HG03097 (cell line): ENCODE data around the gene TOMT.
"Not testable (repeated sequence)": the region's sequence is repeated elsewhere in the genome, so short reads cannot be mapped to it uniquely, and the experiment has no call there.

Source experiments
- ATAC-seq: cut with Tn5 transposase; IDR thresholded peaks from one replicate; pipeline ENCODE4 v1.9.1; 2021; ENCODE audit not compliant: unreplicated experiment, low FRiP score

Gene TOMT

DNA sequence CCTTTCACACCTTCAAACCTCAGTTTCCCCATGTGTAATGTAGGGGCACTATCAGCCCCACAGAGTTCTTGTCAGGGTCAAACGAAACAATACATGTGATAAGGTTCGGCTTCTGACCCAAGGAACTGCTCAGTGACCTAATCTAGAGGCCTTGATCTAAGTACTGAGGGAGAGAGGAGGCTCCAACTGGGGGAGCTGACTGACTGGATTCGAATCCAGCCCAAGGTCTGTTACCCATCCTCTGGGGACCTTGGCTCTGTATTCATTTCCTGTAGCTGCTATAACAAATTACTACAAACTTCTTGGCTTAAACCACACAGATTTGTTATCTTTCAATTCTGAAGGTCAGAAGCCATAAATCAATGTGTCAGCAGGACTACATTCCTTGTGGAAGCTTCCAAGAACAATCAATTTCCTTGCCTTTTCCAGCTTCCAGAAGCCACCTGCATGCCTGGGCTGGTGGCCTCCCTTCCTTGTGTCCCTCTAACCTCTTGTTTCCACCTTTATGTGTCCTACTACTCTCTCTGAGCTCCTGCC is 17.5 kb downstream of the TOMT start:
- ATAC-seq, result no peak

DNA sequence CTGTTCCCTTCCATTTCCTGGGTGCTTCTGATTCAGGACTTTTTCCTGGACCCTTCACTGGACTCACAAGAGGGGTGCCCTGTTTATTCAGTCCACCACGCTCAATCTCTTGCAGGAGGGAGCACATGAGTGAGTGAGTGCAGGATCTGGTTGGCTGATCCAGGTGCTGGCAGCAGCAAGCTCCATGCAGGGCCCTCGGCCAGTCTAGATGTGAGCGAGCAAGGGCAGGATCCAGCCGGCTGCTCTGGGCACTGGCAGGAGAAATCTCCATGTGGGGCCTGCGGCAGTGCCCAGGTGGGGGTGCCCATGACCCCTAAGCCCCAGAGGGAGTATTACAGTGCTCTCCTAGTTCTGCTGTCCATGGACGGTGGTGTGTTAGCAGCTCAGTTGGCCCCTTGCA is 18.3 kb downstream of the TOMT start:
- ATAC-seq, result no peak

DNA sequence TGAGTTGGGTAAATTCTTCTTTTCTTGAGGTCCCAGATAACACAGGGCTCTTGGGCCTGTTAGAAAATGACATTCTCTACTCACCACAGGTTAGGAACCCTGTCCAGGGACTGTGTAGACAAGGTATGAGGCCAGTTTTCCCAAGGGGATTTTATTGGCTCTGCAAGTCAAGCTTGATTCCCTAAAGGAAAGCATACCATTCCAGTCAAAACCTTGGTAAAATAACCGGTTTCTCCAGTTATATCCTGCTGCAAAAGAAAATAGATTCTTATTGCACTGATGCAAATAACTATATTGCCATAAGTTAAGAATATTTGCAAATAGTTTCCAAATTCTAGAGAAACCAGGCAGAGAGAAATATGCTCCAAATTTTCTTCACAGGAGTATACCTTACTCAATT is 20.2 kb downstream of the TOMT start:
- ATAC-seq, result no peak

DNA sequence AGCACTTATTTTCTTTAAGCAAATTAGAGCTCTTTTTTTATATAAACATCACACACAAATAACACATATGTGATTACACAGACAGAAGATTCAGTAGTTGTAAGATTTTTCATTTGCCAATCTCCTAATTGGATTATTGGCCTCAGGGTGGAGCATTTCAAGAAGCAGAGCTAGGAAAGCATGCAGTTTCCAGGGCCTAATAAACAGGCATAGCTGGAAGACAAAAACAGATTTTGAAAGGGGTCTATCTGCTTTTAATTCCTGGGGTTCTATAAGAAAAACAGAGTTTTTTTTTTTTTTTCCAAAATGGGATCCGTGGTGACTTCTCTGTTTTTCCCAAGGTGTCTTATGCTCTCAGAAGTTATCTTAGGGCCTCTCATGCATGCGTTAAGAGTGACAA is 22.2 kb downstream of the TOMT start:
- no peak for ATAC-seq

DNA sequence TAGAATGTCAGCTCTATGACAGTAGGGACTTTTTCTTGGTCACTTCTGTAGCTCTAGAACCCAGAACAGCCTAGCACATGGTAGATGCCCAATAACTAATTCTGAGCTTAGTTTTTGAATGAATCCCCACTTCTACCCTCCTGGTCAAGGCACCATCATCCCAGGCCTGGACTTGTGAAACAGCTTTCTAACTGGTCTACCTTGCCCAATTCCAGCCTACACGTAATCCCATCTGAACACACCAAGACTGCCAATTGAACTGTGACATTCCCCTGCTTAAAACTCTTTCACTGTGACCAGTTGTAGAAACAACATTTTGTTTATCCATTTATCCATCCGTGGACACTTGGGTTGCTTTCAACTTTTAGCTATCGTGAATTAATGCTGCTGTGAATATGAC is 23.7 kb downstream of the TOMT start:
- ATAC-seq, result no peak

DNA sequence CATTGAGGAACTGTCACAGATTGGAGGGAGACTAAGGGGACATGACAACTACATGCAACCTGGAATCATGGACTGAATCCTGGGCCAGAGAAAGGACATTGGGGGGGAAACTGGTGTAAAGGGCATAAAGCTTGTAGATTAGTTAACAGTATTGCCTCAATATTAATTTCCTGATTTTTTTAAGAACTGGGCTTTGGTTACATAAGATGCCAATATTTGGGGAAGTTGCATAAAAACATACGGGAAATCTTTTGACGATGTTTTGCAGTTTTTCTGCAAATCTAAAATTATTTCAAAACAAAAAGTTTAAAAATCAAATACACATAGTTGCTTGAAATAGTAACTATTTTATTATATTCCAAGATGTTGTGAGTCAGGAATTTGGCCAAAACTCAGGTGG is 26.9 kb downstream of the TOMT start:
- no peak for ATAC-seq

DNA sequence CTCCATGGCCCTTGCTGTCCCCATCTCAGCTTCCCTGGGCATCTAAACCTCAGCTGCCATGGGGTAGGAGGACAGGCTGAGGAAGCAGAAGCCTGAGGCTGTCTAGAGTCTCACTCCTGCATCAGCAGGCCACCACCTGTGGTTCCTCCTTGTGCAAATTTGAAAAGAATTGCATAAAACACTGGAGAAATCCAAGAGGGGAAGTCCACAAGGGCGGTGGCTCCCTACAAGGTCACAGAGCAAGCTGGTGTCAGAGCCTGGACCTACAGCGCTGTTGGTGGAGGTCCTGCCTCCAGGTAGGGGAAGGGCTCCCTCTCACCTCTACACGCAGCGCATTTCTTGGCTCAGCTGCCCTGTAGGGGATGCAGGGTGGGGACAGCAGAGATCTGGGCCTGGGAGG is 29.7 kb downstream of the TOMT start, which contains the start of gene FOLR3:
Gene FOLR3, plus strand, starts transcription at position 253 of the 400 bp plus-strand sequence. CDS start 228 bp downstream, outside the sequence.
- ATAC-seq, result not testable (repeated sequence)

DNA sequence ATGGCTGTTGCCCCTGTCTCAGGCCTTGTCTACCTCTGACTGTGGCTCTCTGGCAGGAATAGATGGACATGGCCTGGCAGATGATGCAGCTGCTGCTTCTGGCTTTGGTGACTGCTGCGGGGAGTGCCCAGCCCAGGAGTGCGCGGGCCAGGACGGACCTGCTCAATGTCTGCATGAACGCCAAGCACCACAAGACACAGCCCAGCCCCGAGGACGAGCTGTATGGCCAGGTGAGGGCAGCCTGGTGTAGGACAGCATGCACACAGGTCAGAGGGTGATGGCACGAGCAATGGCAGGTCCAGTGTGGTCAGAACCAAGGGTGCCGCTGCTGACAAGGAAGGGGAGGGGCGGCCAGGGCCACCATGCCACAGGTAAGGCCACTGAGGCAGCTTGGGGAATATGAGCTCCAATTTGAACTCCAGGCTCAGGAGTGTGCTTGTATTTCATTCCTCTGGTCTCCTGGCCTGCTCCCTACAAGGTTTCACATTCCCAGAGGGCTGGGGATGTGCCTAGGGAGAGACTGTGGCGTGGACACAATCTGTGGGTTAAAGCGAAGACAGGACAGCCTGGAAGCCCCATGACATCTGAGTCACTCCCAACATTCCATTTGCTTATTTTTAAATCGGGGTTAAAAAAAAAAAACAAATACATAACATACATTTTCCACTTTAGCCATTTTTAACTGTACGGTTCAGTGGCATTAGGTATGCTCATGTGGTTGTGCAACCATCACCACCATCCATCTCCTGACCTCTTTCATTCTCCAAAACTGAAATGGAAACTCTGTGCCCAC is 30.4 kb downstream of the TOMT start:
- ATAC-seq, result no peak

DNA sequence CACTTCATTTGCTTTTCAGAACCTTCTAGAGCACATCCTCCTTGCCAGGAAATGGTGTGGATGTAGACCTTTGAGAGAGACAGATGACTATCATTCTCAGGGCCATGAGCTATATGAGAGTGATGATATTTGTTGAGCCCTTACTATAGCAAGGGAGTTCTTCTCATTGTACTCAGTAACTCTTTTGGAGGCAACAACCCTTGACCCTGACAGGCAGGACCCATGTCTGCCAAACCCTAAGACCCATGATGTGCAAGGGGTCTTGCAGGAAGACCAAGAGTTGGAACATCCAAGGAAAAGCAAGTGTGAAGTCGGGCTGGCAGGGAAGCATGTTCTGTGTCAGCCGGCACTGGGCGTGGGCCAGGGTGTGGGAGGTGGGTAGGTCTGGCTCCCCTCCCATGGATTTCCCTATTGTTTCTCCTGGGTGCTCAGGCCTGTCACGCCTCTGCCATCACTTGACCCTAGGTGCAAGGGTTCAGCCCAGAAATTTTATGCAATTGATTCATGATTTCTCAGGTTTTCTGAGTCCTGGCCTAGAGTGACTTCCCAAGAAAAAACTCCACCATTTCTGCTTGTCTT is 31.0 kb downstream of the TOMT start:
- no peak for ATAC-seq

DNA sequence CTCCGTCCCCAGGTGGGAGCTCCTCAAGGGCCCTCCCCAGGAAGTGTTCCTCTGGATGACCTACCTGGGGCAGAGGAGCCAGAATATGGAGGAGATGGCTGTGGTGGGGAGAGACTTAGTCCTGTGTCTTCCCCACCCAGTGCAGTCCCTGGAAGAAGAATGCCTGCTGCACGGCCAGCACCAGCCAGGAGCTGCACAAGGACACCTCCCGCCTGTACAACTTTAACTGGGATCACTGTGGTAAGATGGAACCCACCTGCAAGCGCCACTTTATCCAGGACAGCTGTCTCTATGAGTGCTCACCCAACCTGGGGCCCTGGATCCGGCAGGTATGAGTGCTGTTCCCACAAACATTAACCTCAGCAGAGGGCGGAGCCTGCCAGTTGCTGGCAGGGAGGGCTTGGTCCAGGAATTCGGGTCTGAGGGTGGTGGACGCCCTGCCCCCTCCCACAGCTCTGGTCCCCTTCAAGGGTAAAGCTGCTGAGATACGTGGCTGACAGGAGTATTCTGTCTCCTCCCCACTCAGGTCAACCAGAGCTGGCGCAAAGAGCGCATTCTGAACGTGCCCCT is 33.2 kb downstream of the TOMT start:
- no peak for ATAC-seq

DNA sequence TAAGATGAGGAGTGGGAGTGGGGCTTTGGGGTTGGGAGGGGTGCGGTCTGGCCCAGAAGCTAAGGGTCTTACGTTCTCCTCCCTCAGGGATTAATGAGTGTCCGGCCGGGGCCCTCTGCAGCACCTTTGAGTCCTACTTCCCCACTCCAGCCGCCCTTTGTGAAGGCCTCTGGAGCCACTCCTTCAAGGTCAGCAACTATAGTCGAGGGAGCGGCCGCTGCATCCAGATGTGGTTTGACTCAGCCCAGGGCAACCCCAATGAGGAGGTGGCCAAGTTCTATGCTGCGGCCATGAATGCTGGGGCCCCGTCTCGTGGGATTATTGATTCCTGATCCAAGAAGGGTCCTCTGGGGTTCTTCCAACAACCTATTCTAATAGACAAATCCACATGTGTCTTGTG is 33.8 kb downstream of the TOMT start:
- ATAC-seq, result no peak

DNA sequence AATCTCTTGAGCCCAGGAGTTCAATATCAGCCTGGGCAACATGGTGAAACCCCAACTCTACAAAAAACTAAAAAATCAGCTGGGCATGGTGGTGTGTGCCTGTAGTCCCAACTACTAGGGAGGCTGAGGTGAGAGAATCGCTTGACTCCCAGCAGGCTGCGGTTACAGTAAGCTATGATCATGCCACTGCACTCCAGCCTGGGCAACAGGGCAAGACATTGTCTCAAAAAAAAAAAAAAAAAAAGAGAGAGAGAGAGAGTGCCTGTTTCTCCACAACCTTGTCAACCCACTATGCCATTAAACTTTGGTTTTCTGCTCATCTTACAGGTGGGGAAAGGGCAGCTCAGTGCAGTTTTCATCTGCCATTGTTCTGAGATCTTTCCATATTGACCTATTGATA is 34.9 kb downstream of the TOMT start:
- ATAC-seq, result no peak

DNA sequence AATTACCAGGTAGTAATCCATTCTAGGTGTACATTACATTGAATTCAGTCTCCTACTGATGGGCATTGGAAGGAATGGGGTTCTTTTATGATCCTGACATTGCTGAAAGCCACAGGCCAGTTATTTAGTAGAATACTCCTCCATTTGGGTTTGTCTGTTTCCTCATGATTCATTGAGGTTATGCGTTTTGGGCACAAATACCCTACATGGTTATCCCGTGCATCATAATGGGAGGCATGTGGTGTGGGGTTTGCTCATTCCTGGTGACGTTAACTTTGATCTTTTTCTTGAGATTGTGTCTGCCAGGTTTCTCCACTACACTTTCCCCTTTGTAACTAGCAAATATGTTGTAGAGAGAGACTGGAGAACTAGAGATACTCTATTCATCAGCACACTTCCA is 35.3 kb downstream of the TOMT start:
- no peak for ATAC-seq

DNA sequence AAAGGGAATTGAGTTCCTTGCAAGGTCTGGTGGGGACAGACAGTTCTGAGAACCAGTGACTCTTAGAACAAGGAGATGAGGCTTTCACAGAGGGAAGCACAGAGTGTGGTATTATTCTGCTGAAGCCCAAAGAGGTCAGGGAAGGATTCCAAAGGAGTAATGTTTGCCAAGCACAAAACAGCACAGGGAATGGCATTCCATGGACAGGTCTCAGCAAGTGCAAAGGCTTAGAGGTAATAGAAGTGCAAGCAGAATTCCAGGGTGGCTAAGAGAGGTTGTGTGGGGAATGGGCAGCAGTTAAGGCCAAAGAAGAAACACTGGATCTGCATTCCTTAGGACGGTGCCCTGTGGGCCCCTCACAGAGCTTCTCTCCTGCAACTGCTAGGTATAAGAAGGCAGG is 36.4 kb downstream of the TOMT start:
- ATAC-seq, result not testable (repeated sequence)

DNA sequence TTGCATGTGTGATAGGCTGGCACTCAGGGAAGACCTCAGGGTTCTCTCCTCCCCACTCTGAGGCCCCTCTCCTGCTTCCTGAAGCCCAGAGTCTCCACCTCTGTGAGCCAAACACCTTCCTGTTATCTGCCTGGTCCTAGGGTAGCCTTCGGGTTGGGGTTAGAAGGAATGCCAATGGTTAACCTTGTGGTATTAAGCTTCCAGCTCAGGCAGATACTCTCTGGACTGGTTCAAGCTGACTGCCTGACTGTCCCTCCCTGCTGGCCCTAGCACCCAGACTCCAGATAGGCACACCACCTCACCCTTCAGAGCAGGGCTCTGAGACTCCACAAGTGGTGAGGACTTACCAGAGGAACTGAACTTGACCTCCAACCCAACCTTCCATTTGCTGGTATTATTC is 36.8 kb downstream of the TOMT start:
- ATAC-seq, result not testable (repeated sequence)

DNA sequence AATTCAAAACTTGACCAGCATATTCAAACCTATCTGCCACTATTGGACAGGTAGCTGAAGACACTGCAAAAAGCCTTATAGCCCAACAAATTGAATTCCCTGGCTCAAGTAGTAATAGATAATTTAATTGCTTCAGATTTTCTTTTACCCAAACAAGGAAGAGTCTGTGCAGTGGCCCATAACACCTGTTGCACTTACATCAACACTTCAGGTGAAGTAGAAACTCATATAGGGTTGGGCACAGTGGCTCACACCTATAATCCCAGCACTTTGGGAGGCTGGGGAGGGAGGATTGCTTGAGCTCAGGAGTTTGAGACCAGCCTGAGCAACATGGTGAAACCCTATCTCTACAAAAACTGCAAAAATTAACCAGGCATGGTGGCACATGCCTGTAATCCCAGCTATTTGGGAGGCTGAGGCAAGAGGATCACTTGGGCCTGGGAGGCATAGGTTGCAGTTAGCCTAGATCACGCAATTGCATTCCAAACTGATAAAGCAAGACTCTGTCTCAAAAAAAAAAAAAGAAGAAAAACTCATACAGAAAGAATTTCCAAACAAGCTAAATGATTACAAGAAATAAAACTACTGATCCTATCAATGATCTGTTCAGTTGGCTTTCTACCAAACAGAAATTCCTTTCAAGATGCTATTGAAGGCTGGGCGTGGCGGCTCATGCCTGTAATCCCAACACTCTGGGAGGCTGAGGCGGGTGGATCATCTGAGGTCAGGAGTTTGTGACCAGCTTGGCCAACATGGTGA is 39.3 kb downstream of the TOMT start:
- ATAC-seq, result no peak

DNA sequence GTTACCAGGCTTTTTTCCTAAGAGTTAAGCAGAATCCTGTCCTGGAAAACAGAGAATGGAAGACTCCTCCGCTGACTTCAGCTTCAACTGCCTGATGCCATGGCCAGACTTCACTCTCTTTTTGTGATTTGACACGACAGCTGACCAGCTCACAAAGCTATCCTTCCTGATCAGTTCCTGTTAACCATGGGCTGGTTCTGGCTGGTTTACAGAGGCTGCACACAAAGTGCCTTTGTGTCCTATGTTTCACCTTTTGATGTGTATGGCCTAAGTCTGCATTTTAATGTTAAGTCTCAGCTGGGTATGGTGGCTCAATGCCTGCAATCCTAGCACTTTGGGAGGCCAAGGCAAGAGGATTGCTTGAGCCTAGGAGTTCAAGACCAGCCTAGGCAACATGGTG is 40.9 kb downstream of the TOMT start:
- ATAC-seq, result no peak

DNA sequence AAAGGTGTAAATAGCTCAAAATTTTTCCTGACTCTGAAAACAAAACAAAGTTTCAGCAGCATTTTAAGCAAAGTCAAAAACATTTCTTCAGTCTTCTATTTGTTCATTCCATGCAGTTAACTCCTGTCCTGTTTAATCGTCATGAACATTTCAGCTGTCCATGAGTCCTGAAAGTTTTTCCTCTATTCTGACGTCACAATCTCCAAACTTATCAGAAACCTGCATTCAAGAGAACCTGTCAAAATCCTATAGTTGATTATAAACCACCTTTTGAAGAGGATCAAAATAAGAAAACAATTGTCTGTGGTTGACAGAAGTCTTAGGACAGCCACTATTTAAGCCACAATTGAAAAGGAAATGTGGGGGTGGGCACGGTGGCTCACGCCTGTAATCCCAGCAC is 45.2 kb downstream of the TOMT start:
- no peak for ATAC-seq

DNA sequence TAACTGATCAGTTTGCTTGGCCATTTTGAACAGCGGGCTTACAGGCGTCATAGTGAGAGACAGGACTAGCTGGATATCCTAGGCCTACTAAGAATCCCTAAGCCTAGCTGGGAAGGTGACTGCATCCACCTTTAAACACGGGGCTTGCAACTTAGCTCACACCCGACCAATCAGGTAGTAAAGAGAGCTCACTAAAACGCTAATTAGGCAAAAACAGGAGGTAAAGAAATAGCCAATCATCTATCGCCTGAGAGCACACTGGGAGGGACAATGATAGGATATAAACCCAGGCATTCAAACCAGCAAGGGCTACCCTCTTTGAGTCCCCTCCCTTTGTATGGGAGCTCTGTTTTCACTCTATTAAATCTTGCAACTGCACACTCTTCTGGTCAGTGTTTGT is 48.1 kb downstream of the TOMT start:
- ATAC-seq, result not testable (repeated sequence)

DNA sequence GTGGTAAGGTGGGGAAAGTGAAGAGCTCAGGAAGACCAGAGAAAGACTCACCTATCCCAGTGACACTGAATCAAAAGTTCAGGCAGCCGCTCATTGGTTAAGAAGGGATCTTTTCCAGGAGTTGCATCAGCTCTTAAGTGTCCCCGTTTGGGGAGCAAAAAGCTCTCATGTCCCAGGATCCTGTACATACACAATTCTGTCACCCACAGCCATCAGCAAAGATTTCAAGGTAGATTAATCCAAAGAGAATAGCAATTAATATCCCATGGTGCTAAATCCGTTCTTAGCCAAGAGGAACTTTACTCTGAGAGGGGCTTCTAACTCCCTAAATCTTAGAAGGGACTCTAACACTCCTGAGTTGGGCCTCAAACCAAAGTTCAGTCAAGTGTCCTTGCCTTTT is 49.1 kb downstream of the TOMT start:
- ATAC-seq, result no peak

DNA sequence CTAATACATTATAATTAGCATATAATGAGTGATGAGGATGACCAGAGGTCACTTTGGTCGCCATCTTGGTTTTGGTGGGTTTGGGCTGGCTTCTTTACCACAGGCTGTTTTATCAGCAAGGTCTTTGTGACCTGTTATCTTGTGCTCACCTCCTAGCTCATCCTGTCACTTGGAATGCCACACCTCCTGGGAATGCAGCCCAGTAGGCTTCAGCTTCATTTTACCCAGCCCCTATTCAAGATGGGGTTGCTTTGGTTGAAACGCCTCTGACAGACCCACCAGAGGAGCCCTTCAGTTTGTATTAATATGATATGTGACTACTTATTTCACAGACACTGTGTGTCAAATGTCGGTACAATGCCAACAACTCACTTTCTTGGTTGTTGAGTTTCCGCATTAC is 50.0 kb downstream of the TOMT start:
- ATAC-seq, result no peak
